ENCODE measurements around the gene MPLKIP. TPM values are rescaled to one million over a fixed set of nuclear protein-coding genes. Genes with fewer than 3 reads are reported as not detected.
A peak's percentile ranks its signal among the peaks of the same experiment; 100 is the strongest.

Gene MPLKIP
- total RNA-seq (2021) = 40.1 and 43.2 TPM in 2 replicates
- long read RNA-seq, full-length matches to known transcripts = 84 of 85 reads
- long read RNA-seq, partial matches to known transcripts = 0 of 85 reads
- long read RNA-seq, other reads (novel, unspliced or antisense) = 1 of 85 reads

- Histone ChIP-seq H3K18ac (ENCODE audit: insufficient read length, low read depth, low read length) (peak within 1 kb of the TSS; percentile 61), H3K4me1 (ENCODE audit: insufficient read depth, low read length) (no peaks in the 10 kb centered on the region), H3K9ac (ENCODE audit: extremely low read depth, insufficient read length, low read length) (peak within 1 kb of the TSS; percentile 80), H4K20me1 (ENCODE audit: control insufficient read depth, insufficient read depth, insufficient read length) (no peaks in the 10 kb centered on the region), H2BK12ac (ENCODE audit: insufficient read length, low read depth, low read length) (no peak within 1 kb of the TSS), H3K23ac (ENCODE audit: insufficient read length, low read depth, low read length) (no peak within 1 kb of the TSS), H4K8ac (replicated peaks; ENCODE audit: insufficient read length, low read depth, low read length) (no peak within 1 kb of the TSS), H3K9me3 (ENCODE audit: control insufficient read depth, low read depth, low read length) (no peaks in the 10 kb centered on the region), H2BK15ac (ENCODE audit: low read depth, low read length) (no peak within 1 kb of the TSS), H3K27ac (ENCODE audit: insufficient read length, low read depth, low read length) (peak within 1 kb of the TSS; percentile 61), H3K27me3 (ENCODE audit: insufficient read depth, low read length) (no peaks in the 10 kb centered on the region; the same call in 1 of the 2 replicates), H3K4me2 (ENCODE audit: insufficient read depth, insufficient read length, low read length) (peak within 1 kb of the TSS; percentile 65), H4K5ac (ENCODE audit: insufficient read length, low read depth, low read length) (no peak within 1 kb of the TSS), H3K79me1 (ENCODE audit: insufficient read depth, low read depth, low read length, poor library complexity, severe bottlenecking) (no peaks in the 10 kb centered on the region), H3K79me2 (ENCODE audit: insufficient read depth, low read length) (peaks cover 7% of the 10 kb centered on the region; the same call in 1 of the 2 replicates), H3T11ph (ENCODE audit: low read length) (no peak within 1 kb of the TSS), H2BK5ac (ENCODE audit: insufficient read length, low read length) (no peak within 1 kb of the TSS), H2AK5ac (ENCODE audit: insufficient read length, low read length) (no peak within 1 kb of the TSS), H2AFZ (ENCODE audit: low read length) (no peak within 1 kb of the TSS), H2BK120ac (ENCODE audit: low read depth, low read length, poor library complexity, severe bottlenecking) (no peak within 1 kb of the TSS), H2BK20ac (ENCODE audit: low read depth, low read length, poor library complexity, severe bottlenecking) (no peak within 1 kb of the TSS), H3K4ac (ENCODE audit: low read depth, low read length) (no peak within 1 kb of the TSS), H4K91ac (ENCODE audit: insufficient read length, low read depth, low read length) (no peak within 1 kb of the TSS), H3K23me2 (ENCODE audit: insufficient read length, low read depth, low read length, poor library complexity, severe bottlenecking) (no peaks in the 10 kb centered on the region), H3K56ac (ENCODE audit: insufficient read length, low read depth, low read length) (no peak within 1 kb of the TSS), H3K14ac (ENCODE audit: insufficient read depth, low read length) (peak within 1 kb of the TSS; percentile 75)
- no CpG with 5 or more reads among the region's 75 CpGs for WGBS (ENCODE audit: extremely low coverage, insufficient read length, low lambda C conversion rate)
- Mint-ChIP-seq H3K27ac (peak within 1 kb of the TSS; percentile 96 to 100 (median 97)), H3K4me1 (peaks cover 11 to 12% of the 10 kb centered on the region in 2 experiments), H3K27me3 (ENCODE audit: low read depth) (peaks cover 16% of the 10 kb centered on the region), H3K9me3 (no peaks in the 10 kb centered on the region; a peak in 1 of 5 replicates), H3K36me3 (ENCODE audit: insufficient read depth in 1 of 3, low read depth in 3 of 3) (peaks cover 0 to 11% (median 2%) of the 10 kb centered on the region in 3 experiments; a peak in 3 of 7 replicates), H3K4me3 (peak within 1 kb of the TSS; percentile 94 to 96)
- TF ChIP-seq, protein P1, sequence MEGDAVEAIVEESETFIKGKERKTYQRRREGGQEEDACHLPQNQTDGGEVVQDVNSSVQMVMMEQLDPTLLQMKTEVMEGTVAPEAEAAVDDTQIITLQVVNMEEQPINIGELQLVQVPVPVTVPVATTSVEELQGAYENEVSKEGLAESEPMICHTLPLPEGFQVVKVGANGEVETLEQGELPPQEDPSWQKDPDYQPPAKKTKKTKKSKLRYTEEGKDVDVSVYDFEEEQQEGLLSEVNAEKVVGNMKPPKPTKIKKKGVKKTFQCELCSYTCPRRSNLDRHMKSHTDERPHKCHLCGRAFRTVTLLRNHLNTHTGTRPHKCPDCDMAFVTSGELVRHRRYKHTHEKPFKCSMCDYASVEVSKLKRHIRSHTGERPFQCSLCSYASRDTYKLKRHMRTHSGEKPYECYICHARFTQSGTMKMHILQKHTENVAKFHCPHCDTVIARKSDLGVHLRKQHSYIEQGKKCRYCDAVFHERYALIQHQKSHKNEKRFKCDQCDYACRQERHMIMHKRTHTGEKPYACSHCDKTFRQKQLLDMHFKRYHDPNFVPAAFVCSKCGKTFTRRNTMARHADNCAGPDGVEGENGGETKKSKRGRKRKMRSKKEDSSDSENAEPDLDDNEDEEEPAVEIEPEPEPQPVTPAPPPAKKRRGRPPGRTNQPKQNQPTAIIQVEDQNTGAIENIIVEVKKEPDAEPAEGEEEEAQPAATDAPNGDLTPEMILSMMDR (conservative IDR thresholded peaks at IDR 0.05) = peak; percentile 99
- DNase-seq = peak; percentile 86
These were observed at the start of gene MPLKIP, which contains the start of gene SUGCT for GRCh38 chr7:40134428-40135316. MPLKIP (minus strand) TSS chr7:40134622; CDS start chr7:40134567, 55 bp downstream. SUGCT (plus strand) TSS chr7:40135005.
